ENCODE measurements around the gene EPHX1. TPM values are rescaled to one million over a fixed set of nuclear protein-coding genes. Genes with fewer than 3 reads are reported as not detected.
"Not testable (repeated sequence)": the region's sequence is repeated elsewhere in the genome, so short reads cannot be mapped to it uniquely, and the experiment has no call there.

The EPHX1 gene
- total RNA-seq, 1 donor: 39.4 TPM

GRCh38 chr1:225886159-225887029, 76.5 kb downstream of the EPHX1 start:
- H3K4me3 ChIP-seq (ENCODE audit: low read depth, low read length): no peak overlapping the region
- no peak for TF ChIP-seq CTCF (IDR thresholded peaks at IDR 0.05; ENCODE audit: insufficient read depth, low read length)
- DNase-seq (ENCODE audit: low read depth): no peak

- DNase-seq (ENCODE audit: low read depth): no peak
- H3K4me3 ChIP-seq (ENCODE audit: low read depth, low read length): no peak overlapping the region
- no peak for TF ChIP-seq CTCF (IDR thresholded peaks at IDR 0.05; ENCODE audit: insufficient read depth, low read length)
Observed at GRCh38 chr1:225887030-225887314, 77.0 kb downstream of the EPHX1 start.

- not testable (repeated sequence) for DNase-seq (ENCODE audit: low read depth); H3K4me3 ChIP-seq (ENCODE audit: low read depth, low read length)
Observed at GRCh38 chr1:225887554-225888288, 77.8 kb downstream of the EPHX1 start.

GRCh38 chr1:225888289-225888897, 78.5 kb downstream of the EPHX1 start:
- no peak overlapping the region for H3K4me3 ChIP-seq (ENCODE audit: low read depth, low read length)
- no peak for DNase-seq (ENCODE audit: low read depth)
- no peak for TF ChIP-seq CTCF (IDR thresholded peaks at IDR 0.05; ENCODE audit: insufficient read depth, low read length)

- TF ChIP-seq CTCF (IDR thresholded peaks at IDR 0.05; ENCODE audit: insufficient read depth, low read length): no peak
- DNase-seq (ENCODE audit: low read depth): no peak
- no peak within 1 kb of the TSS for H3K4me3 ChIP-seq (ENCODE audit: low read depth, low read length)
Observed at GRCh38 chr1:225888898-225889601, 79.1 kb downstream of the EPHX1 start, which contains the start of gene LEFTY1. LEFTY1 (minus strand) TSS chr1:225889146; CDS start chr1:225889066, 80 bp downstream.

- DNase-seq (ENCODE audit: low read depth): no peak
- no peak overlapping the region for H3K4me3 ChIP-seq (ENCODE audit: low read depth, low read length)
- TF ChIP-seq CTCF (IDR thresholded peaks at IDR 0.05; ENCODE audit: insufficient read depth, low read length): no peak
Observed at GRCh38 chr1:225889743-225890142, 79.8 kb downstream of the EPHX1 start.

Data from fibroblast of the aortic adventitia (primary cell).